ENCODE data around the gene FBXO2.

- TF ChIP-seq CTCF (IDR thresholded peaks at IDR 0.05; ENCODE audit: borderline replicate concordance, extremely low read depth, low read length, poor library complexity, severe bottlenecking) (no peak), EZH2 (IDR thresholded peaks at IDR 0.05; ENCODE audit: borderline replicate concordance, low read depth, low read length, severe bottlenecking) (no peak)
Observed at GRCh38 chr1:11629184-11630016, 24.8 kb downstream of the FBXO2 start.
